GM21515 (cell line): ENCODE data around the gene RBPJ.
A peak's percentile ranks its signal among the peaks of the same experiment; 100 is the strongest.
"Not testable (repeated sequence)": the region's sequence is repeated elsewhere in the genome, so short reads cannot be mapped to it uniquely, and the experiment has no call there.

ENCODE experiments used
- ATAC-seq: cut with Tn5 transposase; IDR thresholded peaks from one replicate; pipeline ENCODE4 v1.9.1; 2021; ENCODE audit not compliant: unreplicated experiment

The RBPJ gene

DNA sequence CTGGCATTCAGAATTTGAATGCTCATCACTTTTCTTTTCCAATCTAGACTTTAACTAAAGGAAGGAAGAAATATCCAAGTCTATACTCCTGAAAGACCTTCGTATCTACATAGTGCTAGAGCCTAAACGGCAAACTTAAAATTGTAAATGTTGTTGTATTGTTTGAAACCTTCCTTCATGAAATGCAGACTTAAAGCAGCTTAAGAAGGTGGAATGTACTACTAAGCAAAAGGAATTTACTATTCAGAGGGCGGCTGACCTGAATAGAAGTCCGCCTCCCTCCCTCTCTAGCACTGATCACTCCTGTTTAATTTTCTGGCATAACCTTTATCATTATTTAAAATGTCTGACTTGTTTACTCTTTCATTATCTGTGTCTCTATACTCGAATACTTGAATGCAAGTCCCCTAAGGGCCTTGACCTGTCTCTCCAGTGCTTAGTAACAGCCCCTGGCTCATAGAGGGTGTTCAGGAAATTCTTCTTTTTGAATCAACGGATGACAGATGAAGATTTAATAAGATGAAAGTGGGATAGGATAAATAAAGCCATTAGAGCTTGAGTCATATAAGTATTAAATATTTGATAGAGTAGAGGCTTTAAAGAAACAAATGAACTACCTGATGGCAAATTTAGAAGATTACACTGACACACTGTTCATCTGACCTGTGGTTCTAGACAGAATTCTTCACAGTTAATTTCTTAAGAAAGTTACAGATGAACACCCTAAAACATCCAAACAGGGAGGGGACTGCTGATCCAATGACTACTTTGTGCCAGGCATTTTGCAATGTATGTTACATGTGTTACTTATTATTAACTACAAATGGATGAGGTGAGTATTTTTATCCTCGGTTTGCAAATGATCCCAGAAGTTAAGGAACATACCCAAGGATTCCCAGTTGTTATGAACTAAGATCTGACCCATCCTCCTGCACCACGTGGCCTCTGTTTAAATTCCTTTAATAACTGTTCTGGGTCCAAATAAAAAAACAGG lies 20.2 kb upstream of the RBPJ start:
- no peak for ATAC-seq

DNA sequence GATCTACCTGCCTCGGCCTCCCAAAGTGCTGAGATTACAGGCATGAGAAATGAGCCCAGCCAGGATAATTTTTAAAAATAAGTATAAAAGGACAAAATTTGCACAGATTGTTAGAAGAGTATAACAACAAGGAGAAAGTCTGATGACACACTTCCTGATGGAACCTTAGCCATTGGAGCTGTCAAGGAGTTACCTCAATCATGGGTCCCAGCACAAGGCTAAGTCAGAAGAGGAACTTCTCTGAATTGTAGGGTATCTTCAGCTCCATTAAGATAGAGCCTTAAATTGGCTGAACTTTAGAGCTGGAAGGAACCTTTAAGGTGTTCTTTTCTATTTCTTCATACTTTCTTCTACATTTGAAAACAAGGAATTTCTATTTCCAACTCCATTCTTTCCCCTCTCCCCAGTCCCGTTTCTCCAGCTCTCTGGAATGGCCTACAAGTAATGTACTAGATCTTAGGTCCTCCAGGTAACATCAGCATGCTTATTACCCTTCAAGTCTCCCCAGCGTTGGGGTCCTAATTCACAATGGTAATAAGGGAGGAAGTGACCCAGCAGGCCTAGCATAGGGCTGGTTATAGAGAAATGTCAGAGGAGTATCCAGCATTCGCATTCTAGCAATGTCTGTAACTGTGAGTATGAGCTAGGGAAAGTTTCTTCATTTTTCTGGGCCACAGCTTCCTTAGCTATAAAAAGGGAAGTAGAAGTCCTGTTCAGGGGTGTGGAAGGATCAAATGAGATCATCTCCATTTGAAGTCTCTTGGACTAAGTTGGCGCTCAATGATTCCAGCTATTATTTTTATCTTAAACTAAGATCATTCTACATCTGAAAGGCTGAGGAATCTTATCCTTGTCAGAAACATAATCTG lies 18.5 kb upstream of the RBPJ start:
- no peak for ATAC-seq

DNA sequence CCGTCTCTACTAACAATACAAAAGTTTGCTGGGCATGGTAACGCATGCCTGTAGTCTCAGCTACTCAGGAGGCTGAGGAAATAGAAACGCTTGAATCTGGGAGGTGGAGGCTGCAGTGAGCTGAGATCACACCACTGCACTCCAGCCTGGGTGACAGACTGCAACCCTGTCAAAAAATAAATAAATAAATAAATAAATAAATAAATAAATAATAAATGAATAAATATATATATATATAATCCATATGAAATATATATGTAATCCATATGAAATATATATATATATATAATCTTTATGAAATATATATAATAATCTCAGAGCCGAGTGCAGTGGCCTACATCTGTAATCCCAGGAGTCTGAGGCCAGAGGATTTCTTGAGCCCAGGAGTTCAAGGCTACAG lies 17.8 kb upstream of the RBPJ start:
- ATAC-seq, result no peak

DNA sequence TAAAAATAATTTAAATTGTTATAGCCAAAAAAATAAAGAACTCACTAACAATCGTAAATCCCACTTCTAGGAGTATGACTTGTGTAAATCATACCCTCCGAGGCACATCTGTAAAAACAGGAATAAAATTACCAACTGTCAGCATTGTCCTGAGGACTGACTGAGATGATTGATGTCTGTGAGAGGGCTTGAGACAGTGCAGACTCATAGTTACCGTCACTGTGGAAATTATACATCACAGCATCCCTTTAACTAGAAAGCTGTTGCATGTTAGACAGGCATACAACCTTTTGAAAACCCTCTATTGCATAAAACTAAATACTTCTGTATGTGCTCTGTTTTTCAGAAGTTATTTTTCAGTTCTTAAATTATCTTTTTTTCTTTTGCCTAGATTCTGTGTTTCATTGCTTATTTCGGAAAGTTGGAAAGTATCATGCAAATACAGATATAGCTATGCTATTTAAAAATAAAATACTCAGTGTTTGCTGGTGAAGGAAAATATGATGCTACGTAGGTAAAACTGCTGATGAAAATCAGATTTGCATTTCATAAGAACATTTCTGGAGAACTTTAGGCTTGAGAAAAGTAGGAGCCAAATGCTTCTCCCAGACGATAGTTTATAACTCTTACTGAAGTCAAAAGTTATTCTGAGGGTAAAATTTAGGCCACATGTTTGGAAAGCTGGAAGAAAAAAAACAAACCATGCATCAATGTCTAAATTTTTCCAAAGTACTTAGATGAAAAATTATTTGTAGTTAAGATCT lies 13.6 kb upstream of the RBPJ start:
- ATAC-seq, result no peak

DNA sequence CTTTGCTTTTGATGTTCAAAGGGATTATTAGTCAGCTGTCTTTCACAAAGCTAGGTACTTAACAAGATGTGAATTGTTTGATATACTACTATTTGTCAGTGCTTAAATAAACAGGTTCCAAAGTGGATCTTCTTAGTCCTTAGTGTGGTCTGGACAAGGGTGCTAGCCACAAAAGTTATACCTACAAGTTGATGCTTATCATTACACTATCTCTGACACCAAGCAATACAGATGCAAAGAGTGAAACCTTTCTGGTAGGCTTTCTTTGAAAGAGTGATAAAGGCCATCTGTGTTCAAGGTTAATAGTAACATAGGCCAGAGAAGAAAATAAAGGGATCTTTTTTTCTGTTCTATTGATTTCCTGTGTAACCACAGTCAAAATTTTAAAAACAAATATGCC lies 12.2 kb upstream of the RBPJ start:
- no peak for ATAC-seq

DNA sequence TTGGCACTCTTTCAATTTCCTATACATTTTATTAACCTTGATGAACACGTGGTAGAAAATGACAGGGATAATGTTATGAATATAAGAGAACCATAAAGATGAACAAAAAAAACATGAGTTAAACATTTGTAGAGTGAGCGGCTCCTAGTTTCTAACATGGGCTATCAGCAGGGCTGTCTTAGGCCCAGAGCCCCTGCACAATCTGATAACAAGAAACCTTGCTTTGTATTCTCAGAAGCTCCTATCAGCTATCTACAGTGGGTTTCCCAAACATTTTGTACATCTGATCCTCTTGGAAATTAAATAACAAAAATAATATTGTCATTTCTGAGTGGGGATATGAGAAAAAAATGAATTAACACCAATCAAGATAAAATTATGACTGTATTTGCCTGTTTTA lies 10.6 kb upstream of the RBPJ start:
- ATAC-seq, result no peak

DNA sequence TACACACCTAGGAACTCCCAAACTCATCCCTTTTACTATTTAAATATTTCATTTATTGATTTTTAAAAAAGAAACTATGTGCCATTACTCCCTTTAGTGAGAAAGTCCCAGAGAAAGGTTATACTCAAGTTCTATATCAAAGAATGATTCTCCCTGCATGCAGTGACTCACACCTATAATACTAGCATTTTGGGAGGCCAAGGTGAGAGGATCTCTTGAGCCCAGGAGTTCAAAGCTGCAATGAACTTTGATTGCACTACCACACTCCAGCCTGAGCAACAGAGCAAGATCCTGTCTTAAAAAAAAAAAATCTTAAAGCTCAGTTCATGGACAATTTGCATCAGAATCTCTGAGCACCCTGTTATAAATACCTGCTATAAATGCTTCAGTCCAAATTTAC lies 9.2 kb upstream of the RBPJ start:
- no peak for ATAC-seq

DNA sequence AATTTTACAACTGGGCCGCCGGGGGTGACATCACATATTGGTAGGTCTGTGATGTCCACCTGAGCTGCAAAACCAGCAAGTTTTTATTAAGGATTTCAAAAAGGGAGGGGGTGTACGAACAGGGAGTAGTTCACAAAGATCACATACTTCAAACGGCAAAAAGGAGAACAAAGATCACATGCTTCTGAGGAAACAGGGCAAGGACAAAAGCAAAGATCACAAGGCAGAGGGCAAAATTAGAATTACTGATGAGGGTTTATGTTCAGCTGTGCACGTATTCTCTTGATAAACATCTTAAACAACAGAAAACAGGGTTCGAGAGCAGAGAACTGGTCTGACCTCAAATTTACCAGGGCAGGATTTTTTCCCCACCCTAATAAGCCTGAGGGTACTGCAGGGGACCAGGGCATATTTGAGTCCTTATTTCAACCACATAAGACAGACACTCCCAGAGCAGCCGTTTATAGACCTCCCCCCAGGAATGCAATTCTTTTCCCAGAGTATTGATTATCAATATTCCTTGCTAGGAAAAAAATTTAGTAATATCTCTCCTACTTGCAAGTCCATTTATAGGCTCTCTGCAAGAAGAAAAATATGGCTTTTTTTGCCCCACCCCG lies 5.4 kb upstream of the RBPJ start:
- ATAC-seq, result not testable (repeated sequence)

DNA sequence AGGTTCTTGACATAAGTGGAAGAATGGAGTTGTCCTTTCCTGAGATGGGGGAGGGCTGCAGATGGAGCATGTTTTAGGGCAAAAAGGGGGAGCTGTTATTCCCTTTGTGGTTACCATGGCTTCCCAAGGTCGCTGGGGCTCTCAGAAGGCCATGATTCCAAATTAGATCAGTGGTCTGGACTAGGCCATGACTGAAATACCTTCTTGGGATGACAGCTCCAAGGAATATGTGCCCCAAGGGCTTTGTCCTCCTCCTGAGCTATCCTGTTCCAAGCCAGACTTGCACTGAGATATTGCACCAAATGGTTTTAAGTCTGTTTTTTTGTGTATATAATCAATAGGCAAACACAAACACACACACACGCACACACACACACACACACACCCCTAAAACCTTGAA lies 3.0 kb upstream of the RBPJ start:
- ATAC-seq, result no peak

DNA sequence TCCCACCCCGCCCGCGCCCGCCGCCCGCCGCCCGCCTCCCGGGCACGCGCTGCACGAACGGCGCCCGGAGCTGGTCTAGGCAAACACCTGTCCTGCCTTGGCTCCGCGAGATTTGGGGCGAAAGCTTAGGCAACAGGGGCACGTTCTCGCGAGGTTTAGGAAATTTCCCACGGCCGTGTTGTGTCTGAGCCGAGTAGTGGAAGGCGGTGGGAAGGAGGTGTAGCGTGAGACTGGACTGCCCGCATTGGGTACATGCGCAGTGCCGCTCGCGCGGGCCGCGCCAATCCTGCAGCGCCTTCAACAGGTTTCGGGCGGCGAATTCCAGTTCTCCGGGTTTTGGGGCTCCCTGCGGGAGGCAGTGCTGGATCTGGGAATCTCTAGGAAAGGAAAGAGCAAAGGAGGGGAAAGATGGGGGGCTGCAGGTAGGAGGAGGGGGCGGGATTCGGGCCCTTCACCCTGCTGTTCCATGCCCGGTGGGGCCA lies 1.3 kb upstream of the RBPJ start:
- peak; percentile 63 for ATAC-seq

DNA sequence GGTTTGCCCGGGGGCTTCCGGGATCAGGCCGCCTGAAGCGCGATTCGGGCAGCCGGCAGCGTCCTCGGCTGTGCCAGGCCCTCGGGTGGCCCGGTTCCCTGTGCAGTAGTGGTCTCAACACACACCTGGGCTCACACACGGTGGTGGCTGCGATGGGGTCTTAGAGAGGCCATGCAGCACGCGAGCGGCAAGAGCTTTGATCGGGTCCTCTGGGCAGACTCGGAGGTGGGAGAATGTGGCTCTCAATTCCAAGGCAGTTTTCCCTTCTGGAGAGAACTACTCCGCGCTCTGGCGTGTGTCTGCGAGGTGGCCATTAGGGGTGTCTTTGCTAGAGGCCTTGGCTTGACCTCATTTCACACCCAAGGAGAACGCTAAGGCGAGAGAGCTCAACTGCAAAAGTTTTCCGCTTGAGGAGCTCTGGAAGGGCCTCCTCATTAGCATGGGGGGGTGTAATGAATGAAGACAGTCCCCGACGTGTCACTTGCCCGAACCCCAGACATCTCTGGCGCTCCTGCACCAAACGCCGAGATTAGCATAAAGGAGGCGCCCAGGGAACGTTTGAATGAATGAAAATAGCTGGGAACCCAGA lies 771 bp upstream of the RBPJ start:
- ATAC-seq, result peak; percentile 24

DNA sequence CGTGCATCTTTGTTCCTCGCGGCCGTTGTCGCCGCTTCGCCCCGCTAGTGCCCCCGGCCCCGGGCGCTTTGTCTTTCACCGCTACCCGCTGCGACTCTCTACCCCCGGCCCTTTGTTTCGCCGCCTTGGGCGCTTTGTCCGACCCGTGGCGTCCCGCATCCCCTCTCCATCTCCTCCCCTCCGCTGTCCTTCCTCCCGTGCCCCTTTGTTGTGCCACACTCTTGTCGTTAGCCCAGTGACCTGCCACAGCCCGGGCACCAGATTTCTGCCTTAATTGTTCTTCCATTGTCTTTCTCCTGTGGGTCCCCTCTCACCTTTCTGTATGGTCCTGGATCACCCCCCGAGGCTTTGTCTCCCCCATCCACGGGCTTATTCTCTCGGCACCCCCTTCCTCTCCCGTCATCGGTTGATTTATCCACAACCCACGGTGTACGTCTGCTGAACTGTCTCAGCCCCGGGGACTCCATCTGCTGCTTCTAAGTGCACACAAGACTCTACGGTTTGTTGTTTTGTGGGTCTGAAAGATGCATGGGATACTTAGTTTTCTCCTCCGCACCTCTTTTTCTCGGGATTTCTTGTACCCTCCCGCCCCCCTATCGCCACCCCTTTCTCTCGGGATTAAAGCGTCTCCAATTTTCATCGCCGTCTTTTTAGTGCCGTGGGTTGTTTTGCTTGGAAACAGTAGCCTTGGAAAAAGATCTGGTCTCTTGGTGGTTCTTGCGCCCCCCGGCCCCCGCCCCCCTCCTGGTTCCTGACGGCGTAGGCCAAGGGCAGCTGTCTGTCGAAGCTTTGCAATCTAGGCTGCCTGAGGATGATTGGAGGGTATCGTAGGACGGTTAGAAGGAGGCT lies 783 bp downstream of the RBPJ start:
- no peak for ATAC-seq

DNA sequence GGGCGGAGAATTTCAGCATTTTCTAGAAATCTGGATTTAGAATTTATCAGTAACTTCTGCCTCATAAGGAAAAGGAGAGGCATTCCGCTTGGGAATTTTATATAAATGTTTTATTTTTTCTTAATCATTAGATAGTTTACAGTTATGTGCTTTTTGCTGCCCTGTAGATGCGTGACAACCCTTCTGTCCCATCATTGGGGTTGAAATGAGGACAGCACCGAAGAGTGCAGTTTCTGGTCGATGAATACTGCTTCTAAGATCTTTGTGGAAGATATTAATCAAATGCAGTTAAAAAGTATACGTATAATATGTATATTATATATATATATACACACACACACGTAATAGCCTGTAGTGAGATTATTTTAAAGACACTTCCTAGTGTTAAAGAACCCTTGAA lies 1.5 kb downstream of the RBPJ start:
- no peak for ATAC-seq

DNA sequence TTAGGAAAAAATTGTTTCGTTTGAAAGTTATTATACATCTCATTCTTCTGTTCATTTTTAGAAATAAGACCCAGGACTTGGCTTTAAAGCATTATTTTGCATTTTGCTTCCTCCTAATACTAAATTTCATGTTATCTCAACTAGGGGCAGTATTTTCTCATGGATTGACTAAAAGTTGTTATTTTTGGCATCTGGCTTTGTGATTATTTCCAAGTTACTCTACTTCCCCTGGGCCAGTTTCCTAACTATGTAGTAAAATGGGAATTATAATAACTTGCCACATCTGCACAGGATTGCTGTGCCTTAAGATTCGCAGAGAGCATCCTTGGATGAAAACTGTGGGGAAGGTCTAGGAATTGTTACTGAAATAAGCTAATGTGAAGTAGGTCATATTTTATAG lies 3.0 kb downstream of the RBPJ start:
- no peak for ATAC-seq

DNA sequence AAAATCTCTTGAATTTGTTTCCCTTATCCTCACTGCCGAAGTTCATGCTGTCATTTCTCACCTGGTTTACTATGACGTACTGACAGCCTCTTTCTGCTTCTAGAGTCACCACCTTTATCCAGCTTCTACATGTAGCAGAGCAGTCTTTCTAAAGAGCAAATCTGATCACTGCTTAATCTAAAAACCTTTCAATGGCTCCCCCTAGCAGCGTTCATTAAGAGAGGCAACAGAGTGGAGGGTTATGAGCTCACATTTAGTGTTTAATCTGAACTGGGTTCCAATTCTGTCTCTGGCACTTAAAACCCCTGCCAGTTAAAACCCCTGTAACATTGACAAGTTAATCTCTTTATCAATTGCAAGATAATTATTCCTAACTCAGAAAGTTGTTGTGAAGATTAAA lies 4.4 kb downstream of the RBPJ start:
- no peak for ATAC-seq

DNA sequence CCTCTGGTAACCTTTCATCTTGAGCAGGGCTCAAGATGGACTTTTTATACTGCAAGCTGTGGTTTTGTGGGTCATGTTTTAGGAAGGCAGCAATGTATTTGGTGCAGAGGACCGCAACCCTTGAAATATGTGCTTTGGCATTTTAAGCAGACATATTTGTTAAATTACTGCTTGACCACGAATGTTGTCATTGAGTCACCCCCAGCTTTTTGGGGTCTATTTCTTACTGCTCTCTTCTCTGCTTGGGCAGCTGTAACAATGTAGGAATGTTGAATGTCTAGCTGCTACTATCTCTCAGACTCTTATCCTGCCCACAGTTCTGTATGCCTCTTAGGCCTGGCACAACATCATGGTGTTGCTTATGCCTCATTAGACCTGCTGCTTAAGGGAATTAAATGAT lies 6.0 kb downstream of the RBPJ start:
- no peak for ATAC-seq

DNA sequence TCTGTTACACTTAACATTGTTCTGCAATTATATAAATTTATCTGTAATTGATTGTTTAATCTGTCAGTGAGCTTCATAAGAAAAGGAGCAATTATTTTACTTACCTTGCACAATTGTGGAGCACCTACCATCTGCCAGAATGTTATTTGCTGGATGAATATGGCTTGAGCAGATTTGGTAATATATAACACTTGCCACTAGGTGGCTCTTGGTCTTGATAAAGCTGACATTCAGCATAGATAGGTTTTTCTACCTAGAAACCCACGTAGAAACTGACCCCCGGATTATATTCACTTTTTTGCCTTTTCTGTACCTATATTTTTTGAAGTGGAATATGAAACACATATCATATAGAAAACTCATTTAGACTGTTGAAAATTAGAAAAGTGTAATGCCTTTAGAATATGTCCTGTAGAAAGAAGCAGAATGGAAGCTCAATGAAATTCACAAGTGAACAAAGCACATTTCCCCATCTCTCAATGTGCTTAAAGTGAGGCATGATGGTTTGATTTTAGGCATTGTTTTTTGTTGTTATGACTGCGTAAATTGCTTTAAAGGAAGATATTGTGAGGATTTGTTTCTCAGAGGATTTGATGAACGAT lies 9.5 kb downstream of the RBPJ start:
- peak; percentile 62 for ATAC-seq

DNA sequence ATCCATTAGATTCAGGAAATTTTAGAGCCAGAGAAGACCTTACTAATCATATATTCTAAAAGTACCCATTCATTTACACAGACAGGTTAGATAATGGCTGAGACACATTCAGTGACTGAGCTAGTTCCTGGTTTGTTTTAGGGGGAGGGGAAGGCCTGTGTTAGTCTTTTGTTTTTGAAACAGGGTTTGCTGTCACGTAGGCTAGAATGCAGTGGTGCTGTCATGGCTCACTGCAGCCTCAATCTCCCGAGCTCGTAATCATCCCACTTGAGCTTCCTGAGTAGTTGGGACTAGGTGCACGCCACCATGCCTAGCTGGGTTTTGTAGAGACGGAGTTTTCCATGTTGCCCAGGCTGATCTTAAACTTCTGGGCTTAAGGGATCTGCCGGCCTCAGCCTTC lies 10.1 kb downstream of the RBPJ start:
- ATAC-seq, result no peak

DNA sequence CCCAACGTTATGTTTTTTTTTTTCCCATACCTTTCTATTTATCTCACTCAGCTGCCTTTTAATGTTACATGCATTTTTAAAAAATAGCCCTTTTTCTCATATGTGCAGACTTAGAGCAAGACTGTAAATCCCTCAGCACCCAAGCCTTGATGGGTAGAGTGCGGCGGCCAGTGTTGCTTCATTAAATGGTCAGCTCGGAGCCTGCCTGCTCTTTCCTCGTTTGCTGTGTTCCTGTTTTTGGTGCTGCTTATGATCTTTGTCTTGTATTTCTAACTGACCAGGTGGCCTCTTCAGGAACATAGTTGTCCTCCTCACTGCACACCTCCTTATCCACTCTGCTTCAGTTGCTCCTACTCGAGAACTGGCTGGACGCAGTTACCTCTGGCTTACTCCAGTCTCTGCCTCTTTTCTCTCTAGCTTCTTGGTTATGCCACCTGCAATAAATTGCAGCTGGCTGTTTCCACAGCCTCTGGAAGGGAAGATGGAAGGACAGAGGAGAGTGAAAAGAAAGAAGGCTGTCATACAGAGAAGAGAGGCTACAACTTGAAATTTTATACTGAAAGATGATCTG lies 10.7 kb downstream of the RBPJ start:
- no peak for ATAC-seq
